ENCODE results near the gene PLOD3. TPM values are rescaled to one million over a fixed set of nuclear protein-coding genes. Genes with fewer than 3 reads are reported as not detected.
"Not testable (repeated sequence)": the region's sequence is repeated elsewhere in the genome, so short reads cannot be mapped to it uniquely, and the experiment has no call there.

Gene PLOD3
- total and polyA plus RNA-seq, 7 donors = 12.9 to 45.4 (median 19.1) TPM

GRCh38 chr7:101202603-101202918 lies 14.8 kb downstream of the PLOD3 start:
- DNase-seq (no peak), ATAC-seq (no peak)
- Histone ChIP-seq H3K27me3 (ENCODE audit: insufficient read depth in 3 of 3, low read length in 2 of 3) (peaks cover 0 to 48% (median 18%) of the 10 kb centered on the region in 3 donors), H3K27ac (no peak overlapping the region), H3K4me3 (no peak overlapping the region), H3K9me3 (no peaks in the 10 kb centered on the region), H3K4me1 (peaks cover 6% of the 10 kb centered on the region), H3K36me3 (ENCODE audit: insufficient read depth in 1 of 2, low read depth in 1 of 2) (peaks cover 4 to 11% of the 10 kb centered on the region in 2 donors)
- 83 to 86% (median 84%) methylated on average over 5 of the region's 5 CpGs for WGBS, 3 donors
- intact Hi-C loops (cut with DNase I) = no loop called here
- TF ChIP-seq CTCF (IDR thresholded peaks at IDR 0.05) = no peak

- peak in 1 of 4 donors; percentile 32 for ATAC-seq
- H3K27me3 ChIP-seq (ENCODE audit: insufficient read depth in 3 of 3, low read length in 2 of 3) = peaks cover 0 to 54% (median 18%) of the 10 kb centered on the region in 3 donors
- intact Hi-C loops (cut with DNase I) = no loop called here
These were observed 15.4 kb downstream of the PLOD3 start for GRCh38 chr7:101201695-101202602.

GRCh38 chr7:101200862-101201599 lies 16.4 kb downstream of the PLOD3 start, which contains the start of gene MOGAT3:
Gene MOGAT3 (minus strand): TSS chr7:101201036. CDS start chr7:101200854, 182 bp downstream.
- Histone ChIP-seq H3K9me3 (no peaks in the 10 kb centered on the region), H3K36me3 (ENCODE audit: insufficient read depth in 1 of 2, low read depth in 1 of 2) (peaks cover under 1 to 3% of the 10 kb centered on the region in 2 donors), H3K4me3 (peak within 1 kb of the TSS; percentile 25), H3K4me1 (peaks cover 6% of the 10 kb centered on the region), H3K27ac (no peak within 1 kb of the TSS), H3K27me3 (ENCODE audit: insufficient read depth in 3 of 3, low read length in 2 of 3) (peaks cover 0 to 61% (median 18%) of the 10 kb centered on the region in 3 donors)
- ATAC-seq = no peak
- no peak for DNase-seq
- no peak for TF ChIP-seq CTCF (IDR thresholded peaks at IDR 0.05)
- WGBS, 3 donors = 31 to 33% (median 32%) methylated on average over 21 of the region's 21 CpGs
- intact Hi-C loops (cut with DNase I) = no loop called here

More at GRCh38 chr7:101201695-101202602, 15.4 kb downstream of the PLOD3 start:
- WGBS, 3 donors = 5 to 7% (median 7%) methylated on average over 49 to 75 of the region's 75 CpGs
- no peak for TF ChIP-seq CTCF (IDR thresholded peaks at IDR 0.05)
- no peak for DNase-seq
- H3K4me3 ChIP-seq = peak overlapping the region; percentile 25
- H3K4me1 ChIP-seq = peaks cover 6% of the 10 kb centered on the region
- H3K36me3 ChIP-seq (ENCODE audit: insufficient read depth in 1 of 2, low read depth in 1 of 2) = peaks cover 4 to 11% of the 10 kb centered on the region in 2 donors
- no peak overlapping the region for H3K27ac ChIP-seq
- H3K9me3 ChIP-seq = no peaks in the 10 kb centered on the region

- Histone ChIP-seq H3K27ac (no peak overlapping the region), H3K4me3 (no peak overlapping the region), H3K27me3 (ENCODE audit: insufficient read depth in 3 of 3, low read length in 2 of 3) (peaks cover 0 to 66% (median 20%) of the 10 kb centered on the region in 3 donors), H3K9me3 (no peaks in the 10 kb centered on the region), H3K4me1 (peaks cover 6% of the 10 kb centered on the region), H3K36me3 (ENCODE audit: insufficient read depth in 1 of 2, low read depth in 1 of 2) (no peaks in the 10 kb centered on the region)
- TF ChIP-seq CTCF (IDR thresholded peaks at IDR 0.05) = no peak
- intact Hi-C loops (cut with DNase I) = no loop called here
- WGBS, 3 donors = 68 to 82% (median 75%) methylated on average over 2 of the region's 2 CpGs
- ATAC-seq (no peak), DNase-seq (no peak)
These were observed 16.9 kb downstream of the PLOD3 start for GRCh38 chr7:101200504-101200861.

GRCh38 chr7:101199522-101199921 lies 17.9 kb downstream of the PLOD3 start:
- H3K4me1 ChIP-seq; ATAC-seq; H3K9me3 ChIP-seq; intact Hi-C loops (cut with DNase I); H3K4me3 ChIP-seq; H3K36me3 ChIP-seq (ENCODE audit: insufficient read depth in 1 of 2, low read depth in 1 of 2); DNase-seq; H3K27ac ChIP-seq: not testable (repeated sequence)
- 90 to 95% (median 90%) methylated on average over 9 to 10 of the region's 10 CpGs for WGBS, 3 donors
- H3K27me3 ChIP-seq (ENCODE audit: insufficient read depth in 3 of 3, low read length in 2 of 3) = peaks cover 0 to 66% (median 20%) of the 10 kb centered on the region in 3 donors
